Adrenal gland (tissue), 12 donors: ENCODE data around the gene ADORA2A. TPM values are rescaled to one million over a fixed set of nuclear protein-coding genes. Genes with fewer than 3 reads are reported as not detected.
A peak's percentile ranks its signal among the peaks of the same experiment; 100 is the strongest.

Experiments
- DNase-seq, 7 donors: peaks; one replicate each; pipeline ENCODE4 v3.0.0-alpha.2; 2019 to 2020
- H3K27ac ChIP-seq, 5 donors: fragments of 200-600 bp; sonication (generic) in 4 of 5; 1 replicate in 3 of 5; 2 replicates in 2 of 5; pipeline versions ENCODE4 v1.5.1 to v1.8.0; 2016 to 2020; ENCODE audit warnings: mild to moderate bottlenecking in 1 of 5
- H3K27me3 ChIP-seq: fragments of 200-600 bp; 2 replicates; pipeline ENCODE4 v1.8.0; 2021
- H3K36me3 ChIP-seq, 2 donors: fragments of 200-600 bp; replicated peaks in 1 of 2; 1 replicate in 1 of 2; 2 replicates in 1 of 2; pipeline versions ENCODE4 v1.5.1 to v1.8.0; 2018 to 2022
- H3K4me1 ChIP-seq, 2 donors: fragments of 200-600 bp; replicated peaks in 1 of 2; 1 replicate in 1 of 2; 2 replicates in 1 of 2; pipeline versions ENCODE4 v1.5.1 to v1.8.0; 2018 to 2021
- H3K4me3 ChIP-seq, 4 donors: fragments of 200-600 bp; sonication (generic) in 3 of 4; one replicate each; pipeline ENCODE4 v1.5.1; 2016 to 2018
- H3K9me3 ChIP-seq, 3 donors: fragments of 200-600 bp; sonication (generic) in 1 of 3; replicated peaks in 1 of 3; 1 replicate in 2 of 3; 2 replicates in 1 of 3; pipeline versions ENCODE4 v1.5.1 to v1.8.0; 2016 to 2021
- POLR2A ChIP-seq, 2 donors: fragments of 450-650 bp; IDR thresholded peaks; one replicate each; pipeline ENCODE4 v1.6.1; 2017; ENCODE audit warnings: antibody characterized with exemption in 2 of 2, mild to moderate bottlenecking in 2 of 2, moderate library complexity in 1 of 2
- WGBS, 4 donors: extraction: QIAGEN DNeasy Blood & Tissue Kit in 2 of 4; methylation state at CpG; one replicate each; pipeline versions ENCODE4 v1.1.5 to v1.1.7; 2013 to 2017; 5-methylcytosine and 5-hydroxymethylcytosine counted together
- intact Hi-C, 2 donors: fragments of 100-400 bp; cut with DNase I; formaldehyde crosslinking; loops; one replicate each; pipeline versions ENCODE4 v1.14.1 to v1.15.0; 2022 to 2023
- polyA plus RNA-seq, 3 donors: library from polyadenylated mRNA; stranded (reverse); fragments of 200-250 nt in 2 of 3; fragments of 350-450 nt in 1 of 3; fragmentation: Illumina TruSeq in 1 of 3; extraction: RNeasy Lipid Tissue Mini Kit (QIAGEN cat#74804) in 1 of 3; gene quantifications; one replicate each; pipeline ENCODE4 v1.2.3, GENCODE V29; 2013 to 2014
- total RNA-seq, 9 donors: library from RNA; depleted of rRNA in 4 of 9; stranded (reverse); fragments of >200 nt in 4 of 9; fragments of 120-200 nt in 1 of 9; fragmentation: NEBNext Ultra II Directional in 1 of 9; extraction: Animal tissue kit (Norgen Biotek cat#: 25700) in 1 of 9; gene quantifications; one replicate each; pipeline versions ENCODE4 v1.1.0 to v1.2.4, GENCODE V29; 2013 to 2023
- TF ChIP-seq, protein P1 (sequence below), 6 experiments: fragments of 450-650 bp in 4 of 6; fragments of 200-600 bp in 2 of 6; sonication (generic) in 1 of 6; IDR thresholded peaks; 1 replicate in 5 of 6; 2 replicates in 1 of 6; pipeline versions ENCODE4 v1.5.1 to v1.8.0; 2016 to 2021; ENCODE audit warnings: antibody characterized with exemption in 6 of 6, mild to moderate bottlenecking in 2 of 6, moderate library complexity in 1 of 6
- donor health status: healthy with polysubstance abuse.
- donor health status: Bipolar disorder and iron deficiency.
- donor health status: DM: yes; HTN: yes; CAD: no.
- donor health status: DM: no; HTN: no; CAD: no.
- donor health status: DM: no; HTN: no; CAD: no.
- donor health status: DM: yes; HTN: yes; CAD: no.

ADORA2A gene
- total and polyA plus RNA-seq, 12 donors: 2.9 to 16.4 (median 6.5) TPM

DNA sequence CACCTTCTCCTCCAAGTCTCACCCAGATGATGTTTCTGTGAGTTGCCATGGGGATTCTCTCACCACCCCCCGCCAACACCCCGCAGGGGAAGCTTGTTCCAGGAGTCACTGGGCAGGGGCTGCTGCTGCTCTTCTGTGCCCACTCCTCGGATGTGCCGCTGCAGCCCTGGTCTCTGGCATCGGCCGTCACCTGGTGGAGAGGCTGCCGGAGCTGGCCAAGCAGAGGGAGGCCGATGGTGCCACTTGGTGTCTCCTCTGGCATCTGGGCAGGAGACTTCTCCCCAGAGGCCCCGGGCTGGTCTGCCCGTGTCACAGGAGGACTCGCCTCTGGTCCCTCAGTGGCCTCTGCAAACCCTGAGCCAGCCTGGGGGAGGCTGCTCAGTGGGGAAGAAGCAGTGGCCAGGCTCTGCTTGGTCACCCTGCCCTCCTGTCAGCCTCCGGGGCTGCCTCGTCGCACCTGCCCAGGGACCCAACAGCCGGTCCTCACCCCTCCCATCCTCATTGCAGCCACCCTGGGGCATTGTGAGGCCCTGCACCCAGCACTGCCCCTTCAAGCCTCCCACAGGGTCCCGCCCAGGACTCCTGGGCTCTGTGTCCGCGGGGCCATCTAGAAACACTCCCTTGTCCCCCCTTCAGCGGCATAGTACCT lies 424 bp upstream of the ADORA2A start:
- Histone ChIP-seq H3K36me3 (no peaks in the 10 kb centered on the region), H3K4me1 (peaks cover 4 to 10% of the 10 kb centered on the region in 2 donors), H3K27me3 (no peaks in the 10 kb centered on the region), H3K4me3 (no peak overlapping the region), H3K27ac (peak overlapping the region in 1 of 5 donors; percentile 21), H3K9me3 (no peaks in the 10 kb centered on the region)
- intact Hi-C loops: loop anchor here in 1 of 2 donors (5.0 to 10.0 kb wide), 2 partner anchors 75 to 102 kb away; no protein-coding TSS in a partner anchor
- DNase-seq: no peak
- TF ChIP-seq, protein P1, sequence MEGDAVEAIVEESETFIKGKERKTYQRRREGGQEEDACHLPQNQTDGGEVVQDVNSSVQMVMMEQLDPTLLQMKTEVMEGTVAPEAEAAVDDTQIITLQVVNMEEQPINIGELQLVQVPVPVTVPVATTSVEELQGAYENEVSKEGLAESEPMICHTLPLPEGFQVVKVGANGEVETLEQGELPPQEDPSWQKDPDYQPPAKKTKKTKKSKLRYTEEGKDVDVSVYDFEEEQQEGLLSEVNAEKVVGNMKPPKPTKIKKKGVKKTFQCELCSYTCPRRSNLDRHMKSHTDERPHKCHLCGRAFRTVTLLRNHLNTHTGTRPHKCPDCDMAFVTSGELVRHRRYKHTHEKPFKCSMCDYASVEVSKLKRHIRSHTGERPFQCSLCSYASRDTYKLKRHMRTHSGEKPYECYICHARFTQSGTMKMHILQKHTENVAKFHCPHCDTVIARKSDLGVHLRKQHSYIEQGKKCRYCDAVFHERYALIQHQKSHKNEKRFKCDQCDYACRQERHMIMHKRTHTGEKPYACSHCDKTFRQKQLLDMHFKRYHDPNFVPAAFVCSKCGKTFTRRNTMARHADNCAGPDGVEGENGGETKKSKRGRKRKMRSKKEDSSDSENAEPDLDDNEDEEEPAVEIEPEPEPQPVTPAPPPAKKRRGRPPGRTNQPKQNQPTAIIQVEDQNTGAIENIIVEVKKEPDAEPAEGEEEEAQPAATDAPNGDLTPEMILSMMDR (IDR thresholded peaks at IDR 0.05): no peak
- no peak for TF ChIP-seq POLR2A (IDR thresholded peaks at IDR 0.05)
- WGBS, 4 donors: 89 to 92% (median 91%) methylated on average over 7 to 19 of the region's 19 CpGs

- Histone ChIP-seq H3K4me1 (peaks cover 13 to 26% of the 10 kb centered on the region in 2 donors), H3K9me3 (no peaks in the 10 kb centered on the region), H3K27me3 (no peaks in the 10 kb centered on the region), H3K36me3 (no peaks in the 10 kb centered on the region), H3K27ac (peak overlapping the region in 1 of 5 donors; percentile 61), H3K4me3 (no peak overlapping the region)
- no peak for TF ChIP-seq POLR2A (IDR thresholded peaks at IDR 0.05)
- TF ChIP-seq, protein P1 (IDR thresholded peaks at IDR 0.05): no peak
- intact Hi-C loops: loop anchor here in 1 of 2 donors (5.0 to 10.0 kb wide), 2 partner anchors 73 to 104 kb away; no protein-coding TSS in a partner anchor
- WGBS, 4 donors: 65 to 82% (median 73%) methylated on average over 8 to 11 of the region's 11 CpGs
- DNase-seq: no peak
Measured at GRCh38 chr22:24428751-24429410, 1.5 kb downstream of the ADORA2A start.

- no peaks in the 10 kb centered on the region for H3K36me3 ChIP-seq
- H3K9me3 ChIP-seq: no peaks in the 10 kb centered on the region
- peak in 4 of 7 donors; percentile 45 to 73 (median 60) for DNase-seq
- H3K4me3 ChIP-seq: no peak overlapping the region
- 60 to 82% (median 70%) methylated on average over 17 to 22 of the region's 22 CpGs for WGBS, 4 donors
- H3K4me1 ChIP-seq: peaks cover 14 to 34% of the 10 kb centered on the region in 2 donors
- intact Hi-C loops: loop anchor here in 1 of 2 donors (5.0 to 10.0 kb wide), 2 partner anchors 73 to 105 kb away; no protein-coding TSS in a partner anchor
- H3K27me3 ChIP-seq: no peaks in the 10 kb centered on the region
- H3K27ac ChIP-seq: peak overlapping the region in 1 of 5 donors; percentile 61
- no peak for TF ChIP-seq POLR2A (IDR thresholded peaks at IDR 0.05)
- TF ChIP-seq, protein P1 (IDR thresholded peaks at IDR 0.05): no peak
Measured at GRCh38 chr22:24429411-24430365, 2.3 kb downstream of the ADORA2A start.
